HCT116 (cell line): ENCODE results near the gene ADAMTS13. TPM values are rescaled to one million over a fixed set of nuclear protein-coding genes. Genes with fewer than 3 reads are reported as not detected.

Experiments used
- ATAC-seq: fragments of 200-7000 bp; cut with Tn5 transposase; 2 replicates; pipeline ENCODE4 v1.9.1; 2020; ENCODE audit warnings: mild to moderate bottlenecking, moderate library complexity
- BruUV-seq: library from RNA; stranded (reverse); fragments of 400-500 nt; replicated peaks from 2 replicates; lab custom pipeline; 2021; lab: Mats Ljungman, UMichigan
- CTCF ChIA-PET: fragments of 300-600 bp; sonication (Branson Sonifier 250); formaldehyde crosslinking; loops from one replicate; lab custom pipeline; 2021; ENCODE audit warnings: antibody characterized with exemption; lab: Charles Lee
- POLR2A ChIA-PET: fragments of 300-600, 350-600 bp; sonication (Branson Sonifier 250); formaldehyde crosslinking; loops from one replicate; lab custom pipeline; 2021; ENCODE audit warnings: antibody characterized with exemption; lab: Charles Lee
- RAD21 ChIA-PET, 2 experiments: fragments of 300-600 bp; sonication (Branson Sonifier 250); formaldehyde crosslinking; loops; one replicate each; lab custom pipeline; 2023; ENCODE audit warnings: low total read pairs in 2 of 2; ENCODE audit not compliant: uncharacterized antibody in 2 of 2, unreplicated experiment in 2 of 2, low non-redundant PET in 1 of 2; lab: Charles Lee
- DNase-seq: peaks from one replicate; pipeline ENCODE4 v3.0.0-alpha.2; 2010; ENCODE audit warnings: low read depth, low spot score
- H2AFZ ChIP-seq: fragments of 200-600 bp; shearing (Covaris generic), sonication (generic); 2 replicates; pipeline ENCODE4 v1.6.1; 2017; ENCODE audit warnings: low read depth, mixed run types, mixed read lengths, antibody characterized with exemption, low read length; ENCODE audit not compliant: poor library complexity, severe bottlenecking
- H3K27ac ChIP-seq: 2 replicates; pipeline ENCODE4 v1.5.1; 2012; ENCODE audit warnings: low read depth, low read length
- H3K27me3 ChIP-seq: fragments of 200-600 bp; sonication (generic); 2 replicates; pipeline ENCODE4 v1.6.1; 2016; ENCODE audit warnings: mixed run types, low read length, mixed read lengths; ENCODE audit not compliant: insufficient read depth
- H3K36me3 ChIP-seq, 2 experiments: fragments of 200-500 bp in 1 of 2; fragments of 200-600 bp in 1 of 2; sonication (Bioruptor generic) in 1 of 2; sonication (generic) in 1 of 2; 2 replicates each; pipeline versions ENCODE4 v1.5.1 to v1.6.1; 2014 to 2016; ENCODE audit warnings: low read length in 2 of 2, inconsistent platforms in 1 of 2, mixed read lengths in 1 of 2, mixed run types in 1 of 2; ENCODE audit not compliant: insufficient read depth in 2 of 2, control insufficient read depth in 1 of 2
- H3K4me1 ChIP-seq, 2 experiments: fragments of 200-600 bp in 1 of 2; sonication (generic) in 1 of 2; 2 replicates each; pipeline versions ENCODE4 v1.5.1 to v1.6.1; 2012 to 2017; ENCODE audit warnings: low read length in 2 of 2, inconsistent platforms in 1 of 2, mild to moderate bottlenecking in 1 of 2, mixed read lengths in 1 of 2, mixed run types in 1 of 2, moderate library complexity in 1 of 2; ENCODE audit not compliant: insufficient read depth in 2 of 2, control insufficient read depth in 1 of 2
- H3K4me2 ChIP-seq: fragments of 200-600 bp; sonication (generic); 2 replicates; pipeline ENCODE4 v1.6.1; 2017; ENCODE audit warnings: mixed run types, low read length, mixed read lengths
- H3K4me3 ChIP-seq, 2 experiments: fragments of 200-600 bp in 1 of 2; sonication (generic) in 1 of 2; replicated peaks in 1 of 2; 2 replicates each; pipeline ENCODE4 v1.5.1; 2011 to 2016; ENCODE audit warnings: low read length in 2 of 2, control low read depth in 1 of 2, low read depth in 1 of 2, mild to moderate bottlenecking in 1 of 2, mixed read lengths in 1 of 2, mixed run types in 1 of 2
- H3K79me2 ChIP-seq: fragments of 200-600 bp; sonication (generic); 2 replicates; pipeline ENCODE4 v1.6.1; 2017; ENCODE audit warnings: mild to moderate bottlenecking, mixed run types, low read length, moderate library complexity, mixed read lengths; ENCODE audit not compliant: insufficient read depth
- H3K9ac ChIP-seq: fragments of 200-600 bp; sonication (generic); 2 replicates; pipeline ENCODE4 v1.6.1; 2016; ENCODE audit warnings: low read length, mixed read lengths
- H3K9me2 ChIP-seq: fragments of 200-600 bp; sonication (generic), shearing (Covaris generic); 2 replicates; pipeline ENCODE4 v1.6.1; 2017; ENCODE audit warnings: mixed run types, mild to moderate bottlenecking, moderate library complexity; ENCODE audit not compliant: insufficient read depth
- H3K9me3 ChIP-seq, 2 experiments: fragments of 200-500 bp in 1 of 2; fragments of 200-600 bp in 1 of 2; sonication (Bioruptor generic) in 1 of 2; sonication (generic) in 1 of 2; 2 replicates each; pipeline ENCODE4 v1.6.1; 2014 to 2017; ENCODE audit warnings: low read length in 2 of 2, mixed read lengths in 2 of 2, inconsistent platforms in 1 of 2, low read depth in 1 of 2, mild to moderate bottlenecking in 1 of 2, mixed run types in 1 of 2, moderate library complexity in 1 of 2; ENCODE audit not compliant: control insufficient read depth in 1 of 2, insufficient read depth in 1 of 2
- H4K20me1 ChIP-seq: fragments of 200-600 bp; sonication (generic), shearing (Covaris generic); 2 replicates; pipeline ENCODE4 v1.6.1; 2017; ENCODE audit warnings: mixed run types, mild to moderate bottlenecking, moderate library complexity; ENCODE audit not compliant: insufficient read depth
- CBX3 ChIP-seq: IDR thresholded peaks from 2 replicates; pipeline ENCODE4 v1.6.1; 2012; ENCODE audit warnings: low read depth
- CEBPB ChIP-seq: IDR thresholded peaks from 2 replicates; pipeline ENCODE4 v1.6.1; 2012; ENCODE audit warnings: low read depth
- EGR1 ChIP-seq: IDR thresholded peaks from 2 replicates; pipeline ENCODE4 v1.6.1; 2012; ENCODE audit warnings: low read depth
- ELF1 ChIP-seq: IDR thresholded peaks from 2 replicates; pipeline ENCODE4 v1.6.1; 2012; ENCODE audit warnings: low read depth, borderline replicate concordance
- EZH2 ChIP-seq: fragments of 200-600 bp; sonication (generic); IDR thresholded peaks from 2 replicates; pipeline ENCODE4 v1.6.1; 2017; ENCODE audit warnings: antibody characterized with exemption, mixed run types
- EZH2phosphoT487 ChIP-seq: fragments of 200-600 bp; IDR thresholded peaks from 2 replicates; pipeline ENCODE4 v1.6.1; 2018; ENCODE audit warnings: antibody characterized with exemption, borderline replicate concordance
- JUND ChIP-seq: IDR thresholded peaks from 2 replicates; pipeline ENCODE4 v1.6.1; 2012
- POLR2A ChIP-seq: IDR thresholded peaks from 2 replicates; pipeline ENCODE4 v1.7.0; 2011; ENCODE audit warnings: borderline replicate concordance; ENCODE audit not compliant: insufficient read depth, insufficient read length; ENCODE audit errors: extremely low read depth
- POLR2AphosphoS5 ChIP-seq: IDR thresholded peaks from 2 replicates; pipeline ENCODE4 v1.6.1; 2011; ENCODE audit warnings: mild to moderate bottlenecking, low read depth, low read length, moderate library complexity
- RAD21 ChIP-seq: IDR thresholded peaks from 2 replicates; pipeline ENCODE4 v1.6.1; 2012; ENCODE audit warnings: low read depth, mild to moderate bottlenecking
- SP1 ChIP-seq: IDR thresholded peaks from 2 replicates; pipeline ENCODE4 v1.6.1; 2012; ENCODE audit warnings: low read depth
- SRF ChIP-seq: IDR thresholded peaks from 2 replicates; pipeline ENCODE4 v1.6.1; 2012; ENCODE audit warnings: low read depth
- TCF7L2 ChIP-seq: IDR thresholded peaks from 2 replicates; pipeline ENCODE4 v1.7.0; 2011; ENCODE audit warnings: borderline replicate concordance, inconsistent platforms; ENCODE audit not compliant: insufficient read depth, insufficient read length; ENCODE audit errors: extremely low read depth
- YY1 ChIP-seq: IDR thresholded peaks from 2 replicates; pipeline ENCODE4 v1.6.1; 2011; ENCODE audit warnings: low read length, low read depth, moderate library complexity, mild to moderate bottlenecking; ENCODE audit not compliant: insufficient replicate concordance; ENCODE audit errors: extremely low read depth
- ZFX ChIP-seq: fragments of 450-650 bp; IDR thresholded peaks from 2 replicates; pipeline ENCODE4 v1.6.1; 2017
- ZNF274 ChIP-seq: fragments of 200-500 bp; sonication (Bioruptor generic); IDR thresholded peaks from 2 replicates; pipeline ENCODE4 v1.6.1; 2014; ENCODE audit warnings: mild to moderate bottlenecking, low read depth, low read length, inconsistent platforms
- intact Hi-C: fragments of 100-400 bp; cut with micrococcal nuclease; formaldehyde crosslinking; loops from 2 replicates; pipeline ENCODE4 v1.10.0; 2022
- total RNA-seq: library from RNA; stranded (reverse); gene quantifications from one replicate; pipeline ENCODE4 v1.2.1, GENCODE V29; 2021; ENCODE audit not compliant: unreplicated experiment
- TF ChIP-seq, protein P1 (sequence below): IDR thresholded peaks from 2 replicates; pipeline ENCODE4 v1.6.1; 2012
- TF ChIP-seq, protein P2 (sequence below), 3 experiments: fragments of 200-600 bp in 1 of 3; sonication (generic) in 1 of 3; IDR thresholded peaks in 2 of 3; conservative IDR thresholded peaks in 1 of 3; 2 replicates each; pipeline ENCODE4 v1.5.1; 2012 to 2017; ENCODE audit warnings: low read depth in 2 of 3, low read length in 2 of 3, antibody characterized with exemption in 1 of 3, borderline replicate concordance in 1 of 3, control low read depth in 1 of 3, mild to moderate bottlenecking in 1 of 3, mixed read lengths in 1 of 3, mixed run types in 1 of 3, moderate library complexity in 1 of 3; ENCODE audit not compliant: insufficient read depth in 1 of 3
- TF ChIP-seq, protein P3 (sequence below): IDR thresholded peaks from 2 replicates; pipeline ENCODE4 v1.6.1; 2011; ENCODE audit warnings: mild to moderate bottlenecking, low read length, moderate library complexity; ENCODE audit not compliant: insufficient replicate concordance; ENCODE audit errors: extremely low read depth

ADAMTS13 gene
- total RNA-seq, 1 experiment from 2014 or later: 9.2 TPM

DNA sequence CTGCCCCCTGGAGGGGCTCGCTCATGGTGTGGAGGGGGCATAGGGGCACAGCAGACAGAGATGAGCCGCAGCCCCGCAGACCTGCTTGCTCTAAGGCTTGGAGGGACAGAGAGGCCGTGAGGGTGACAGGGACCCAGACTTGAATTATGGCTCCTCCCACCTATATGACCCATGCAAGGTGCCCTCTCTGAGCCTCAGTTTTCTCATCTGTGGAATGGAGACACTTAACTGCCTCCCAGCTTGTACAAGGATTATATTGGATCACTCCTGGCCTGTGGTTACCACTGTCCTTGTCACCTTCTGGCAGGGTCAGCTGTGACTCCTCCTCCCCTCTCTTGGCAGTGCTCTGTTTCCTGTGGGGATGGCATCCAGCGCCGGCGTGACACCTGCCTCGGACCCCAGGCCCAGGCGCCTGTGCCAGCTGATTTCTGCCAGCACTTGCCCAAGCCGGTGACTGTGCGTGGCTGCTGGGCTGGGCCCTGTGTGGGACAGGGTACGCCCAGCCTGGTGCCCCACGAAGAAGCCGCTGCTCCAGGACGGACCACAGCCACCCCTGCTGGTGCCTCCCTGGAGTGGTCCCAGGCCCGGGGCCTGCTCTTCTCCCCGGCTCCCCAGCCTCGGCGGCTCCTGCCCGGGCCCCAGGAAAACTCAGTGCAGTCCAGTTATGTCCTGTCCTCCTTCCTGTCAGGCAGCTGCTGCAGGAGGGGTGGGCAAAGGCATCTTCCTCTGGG is 32.9 kb downstream of the ADAMTS13 start:
- TF ChIP-seq SRF (no peak), POLR2A (no peak), ELF1 (no peak), JUND (no peak), YY1 (no peak), EZH2phosphoT487 (no peak), TCF7L2 (no peak), EZH2 (no peak), CBX3 (no peak), ZFX (no peak), RAD21 (no peak), EGR1 (no peak), ZNF274 (no peak), SP1 (no peak), POLR2AphosphoS5 (no peak), CEBPB (no peak)
- TF ChIP-seq, protein P1, sequence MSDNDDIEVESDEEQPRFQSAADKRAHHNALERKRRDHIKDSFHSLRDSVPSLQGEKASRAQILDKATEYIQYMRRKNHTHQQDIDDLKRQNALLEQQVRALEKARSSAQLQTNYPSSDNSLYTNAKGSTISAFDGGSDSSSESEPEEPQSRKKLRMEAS: no peak
- TF ChIP-seq, protein P2, sequence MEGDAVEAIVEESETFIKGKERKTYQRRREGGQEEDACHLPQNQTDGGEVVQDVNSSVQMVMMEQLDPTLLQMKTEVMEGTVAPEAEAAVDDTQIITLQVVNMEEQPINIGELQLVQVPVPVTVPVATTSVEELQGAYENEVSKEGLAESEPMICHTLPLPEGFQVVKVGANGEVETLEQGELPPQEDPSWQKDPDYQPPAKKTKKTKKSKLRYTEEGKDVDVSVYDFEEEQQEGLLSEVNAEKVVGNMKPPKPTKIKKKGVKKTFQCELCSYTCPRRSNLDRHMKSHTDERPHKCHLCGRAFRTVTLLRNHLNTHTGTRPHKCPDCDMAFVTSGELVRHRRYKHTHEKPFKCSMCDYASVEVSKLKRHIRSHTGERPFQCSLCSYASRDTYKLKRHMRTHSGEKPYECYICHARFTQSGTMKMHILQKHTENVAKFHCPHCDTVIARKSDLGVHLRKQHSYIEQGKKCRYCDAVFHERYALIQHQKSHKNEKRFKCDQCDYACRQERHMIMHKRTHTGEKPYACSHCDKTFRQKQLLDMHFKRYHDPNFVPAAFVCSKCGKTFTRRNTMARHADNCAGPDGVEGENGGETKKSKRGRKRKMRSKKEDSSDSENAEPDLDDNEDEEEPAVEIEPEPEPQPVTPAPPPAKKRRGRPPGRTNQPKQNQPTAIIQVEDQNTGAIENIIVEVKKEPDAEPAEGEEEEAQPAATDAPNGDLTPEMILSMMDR (IDR thresholded peaks at IDR 0.05 in 2 of 3, conservative IDR thresholded peaks at IDR 0.05 in 1 of 3; ENCODE audit: borderline replicate concordance in 1 of 3, insufficient read depth in 1 of 3, low read depth in 2 of 3, low read length in 2 of 3): no peak
- TF ChIP-seq, protein P3, sequence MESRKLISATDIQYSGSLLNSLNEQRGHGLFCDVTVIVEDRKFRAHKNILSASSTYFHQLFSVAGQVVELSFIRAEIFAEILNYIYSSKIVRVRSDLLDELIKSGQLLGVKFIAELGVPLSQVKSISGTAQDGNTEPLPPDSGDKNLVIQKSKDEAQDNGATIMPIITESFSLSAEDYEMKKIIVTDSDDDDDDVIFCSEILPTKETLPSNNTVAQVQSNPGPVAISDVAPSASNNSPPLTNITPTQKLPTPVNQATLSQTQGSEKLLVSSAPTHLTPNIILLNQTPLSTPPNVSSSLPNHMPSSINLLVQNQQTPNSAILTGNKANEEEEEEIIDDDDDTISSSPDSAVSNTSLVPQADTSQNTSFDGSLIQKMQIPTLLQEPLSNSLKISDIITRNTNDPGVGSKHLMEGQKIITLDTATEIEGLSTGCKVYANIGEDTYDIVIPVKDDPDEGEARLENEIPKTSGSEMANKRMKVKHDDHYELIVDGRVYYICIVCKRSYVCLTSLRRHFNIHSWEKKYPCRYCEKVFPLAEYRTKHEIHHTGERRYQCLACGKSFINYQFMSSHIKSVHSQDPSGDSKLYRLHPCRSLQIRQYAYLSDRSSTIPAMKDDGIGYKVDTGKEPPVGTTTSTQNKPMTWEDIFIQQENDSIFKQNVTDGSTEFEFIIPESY: no peak
- ATAC-seq: no peak
- BruUV-seq: no TSS peak
- Histone ChIP-seq H3K9me3 (no peaks in the 10 kb centered on the region), H3K9me2 (no peaks in the 10 kb centered on the region), H4K20me1 (no peaks in the 10 kb centered on the region), H3K9ac (no peak overlapping the region), H3K79me2 (no peaks in the 10 kb centered on the region), H2AFZ (no peak overlapping the region), H3K4me3 (no peak overlapping the region), H3K27me3 (no peaks in the 10 kb centered on the region), H3K36me3 (no peaks in the 10 kb centered on the region), H3K27ac (no peak overlapping the region), H3K4me1 (peaks cover 14 to 15% of the 10 kb centered on the region in 2 experiments), H3K4me2 (no peak overlapping the region)
- POLR2A ChIA-PET: no interaction called here
- no peak for DNase-seq
- CTCF ChIA-PET: no interaction called here
- RAD21 ChIA-PET: no interaction called here
- intact Hi-C loops: no loop called here
